ENCODE data around the gene TSKU. TPM values are rescaled to one million over a fixed set of nuclear protein-coding genes. Genes with fewer than 3 reads are reported as not detected.
"Not testable (repeated sequence)": the region's sequence is repeated elsewhere in the genome, so short reads cannot be mapped to it uniquely, and the experiment has no call there.

The TSKU gene
- total RNA-seq, 1 donor = 23.5 TPM

DNA sequence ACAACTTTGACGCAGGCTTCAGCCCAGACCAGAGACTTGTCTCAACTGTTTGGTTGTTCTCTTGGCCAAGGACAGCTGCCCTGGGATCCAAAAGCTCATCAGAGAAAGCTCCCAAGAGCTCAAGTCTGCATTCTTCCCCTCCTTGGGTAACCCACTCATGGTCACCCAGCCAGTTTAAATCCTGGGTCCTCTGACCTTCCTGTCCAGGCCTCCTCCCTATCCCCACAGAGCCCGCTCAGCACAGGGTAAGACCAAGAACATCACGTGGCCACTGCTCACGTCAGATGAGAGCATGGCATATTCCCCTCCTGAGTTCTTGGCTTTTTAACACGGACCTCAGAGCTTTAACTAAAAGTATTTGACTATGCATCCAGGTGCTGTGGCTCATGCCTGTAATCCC is 25.8 kb downstream of the TSKU start:
- H3K9me3 ChIP-seq (ENCODE audit: low read depth, low read length) = no peaks in the 10 kb centered on the region
- no peaks in the 10 kb centered on the region for H3K36me3 ChIP-seq (ENCODE audit: insufficient read depth, low read length)
- DNase-seq (ENCODE audit: insufficient read length, low spot score, missing footprints) = no peak
- no peak overlapping the region for H2AFZ ChIP-seq (ENCODE audit: low read length)
- no peak for TF ChIP-seq CTCF (IDR thresholded peaks at IDR 0.05; ENCODE audit: extremely low read depth, low read depth, low read length)
- no peak overlapping the region for H3K4me2 ChIP-seq (ENCODE audit: insufficient read depth, low read length)
- no peak overlapping the region for H3K4me3 ChIP-seq (ENCODE audit: insufficient read depth, low read length)
- H4K20me1 ChIP-seq (ENCODE audit: insufficient read depth, low read length) = no peaks in the 10 kb centered on the region
- H3K79me2 ChIP-seq (ENCODE audit: insufficient read depth, low read length) = no peaks in the 10 kb centered on the region
- H3K4me1 ChIP-seq (ENCODE audit: insufficient read depth, low read length) = peaks cover 15% of the 10 kb centered on the region
- no peak overlapping the region for H3K27ac ChIP-seq (ENCODE audit: low read depth, low read length)
- H3K27me3 ChIP-seq (ENCODE audit: insufficient read depth, low read length) = no peaks in the 10 kb centered on the region

GRCh38 chr11:76810151-76810853 is 27.1 kb downstream of the TSKU start:
- TF ChIP-seq CTCF (IDR thresholded peaks at IDR 0.05; ENCODE audit: extremely low read depth, low read depth, low read length) = peak; percentile 74
- peak overlapping the region; percentile 75 for H2AFZ ChIP-seq (ENCODE audit: low read length)

GRCh38 chr11:76811259-76811658 is 28.1 kb downstream of the TSKU start:
- Histone ChIP-seq H3K27me3 (ENCODE audit: insufficient read depth, low read length) (no peaks in the 10 kb centered on the region), H3K9me3 (ENCODE audit: low read depth, low read length) (no peaks in the 10 kb centered on the region), H3K4me3 (ENCODE audit: insufficient read depth, low read length) (no peak overlapping the region), H3K36me3 (ENCODE audit: insufficient read depth, low read length) (no peaks in the 10 kb centered on the region), H2AFZ (ENCODE audit: low read length) (no peak overlapping the region), H3K27ac (ENCODE audit: low read depth, low read length) (no peak overlapping the region), H3K4me2 (ENCODE audit: insufficient read depth, low read length) (no peak overlapping the region), H4K20me1 (ENCODE audit: insufficient read depth, low read length) (no peaks in the 10 kb centered on the region), H3K4me1 (ENCODE audit: insufficient read depth, low read length) (peaks cover 11% of the 10 kb centered on the region), H3K79me2 (ENCODE audit: insufficient read depth, low read length) (no peaks in the 10 kb centered on the region)
- DNase-seq (ENCODE audit: insufficient read length, low spot score, missing footprints) = no peak
- TF ChIP-seq CTCF (IDR thresholded peaks at IDR 0.05; ENCODE audit: extremely low read depth, low read depth, low read length) = no peak

More at GRCh38 chr11:76810151-76810853, 27.1 kb downstream of the TSKU start:
- H3K4me2 ChIP-seq (ENCODE audit: insufficient read depth, low read length) = peak overlapping the region; percentile 52
- DNase-seq (ENCODE audit: insufficient read length, low spot score, missing footprints) = peak; percentile 85
- H3K27ac ChIP-seq (ENCODE audit: low read depth, low read length) = no peak overlapping the region
- H3K4me1 ChIP-seq (ENCODE audit: insufficient read depth, low read length) = peaks cover 11% of the 10 kb centered on the region
- H3K9me3 ChIP-seq (ENCODE audit: low read depth, low read length) = no peaks in the 10 kb centered on the region
- H3K36me3 ChIP-seq (ENCODE audit: insufficient read depth, low read length) = no peaks in the 10 kb centered on the region
- H3K4me3 ChIP-seq (ENCODE audit: insufficient read depth, low read length) = no peak overlapping the region
- no peaks in the 10 kb centered on the region for H3K79me2 ChIP-seq (ENCODE audit: insufficient read depth, low read length)
- no peaks in the 10 kb centered on the region for H3K27me3 ChIP-seq (ENCODE audit: insufficient read depth, low read length)
- H4K20me1 ChIP-seq (ENCODE audit: insufficient read depth, low read length) = no peaks in the 10 kb centered on the region

GRCh38 chr11:76814414-76814813 is 31.3 kb downstream of the TSKU start:
- Histone ChIP-seq H3K4me2 (ENCODE audit: insufficient read depth, low read length) (no peak overlapping the region), H3K36me3 (ENCODE audit: insufficient read depth, low read length) (no peaks in the 10 kb centered on the region), H3K9me3 (ENCODE audit: low read depth, low read length) (no peaks in the 10 kb centered on the region), H4K20me1 (ENCODE audit: insufficient read depth, low read length) (no peaks in the 10 kb centered on the region), H2AFZ (ENCODE audit: low read length) (no peak overlapping the region), H3K27me3 (ENCODE audit: insufficient read depth, low read length) (no peaks in the 10 kb centered on the region), H3K27ac (ENCODE audit: low read depth, low read length) (no peak overlapping the region), H3K79me2 (ENCODE audit: insufficient read depth, low read length) (no peaks in the 10 kb centered on the region), H3K4me3 (ENCODE audit: insufficient read depth, low read length) (no peak overlapping the region), H3K4me1 (ENCODE audit: insufficient read depth, low read length) (peaks cover 3% of the 10 kb centered on the region)
- no peak for DNase-seq (ENCODE audit: insufficient read length, low spot score, missing footprints)
- TF ChIP-seq CTCF (IDR thresholded peaks at IDR 0.05; ENCODE audit: extremely low read depth, low read depth, low read length) = no peak

- H3K36me3 ChIP-seq (ENCODE audit: insufficient read depth, low read length); H2AFZ ChIP-seq (ENCODE audit: low read length); H3K79me2 ChIP-seq (ENCODE audit: insufficient read depth, low read length); H3K4me1 ChIP-seq (ENCODE audit: insufficient read depth, low read length); H4K20me1 ChIP-seq (ENCODE audit: insufficient read depth, low read length); H3K9me3 ChIP-seq (ENCODE audit: low read depth, low read length); H3K27ac ChIP-seq (ENCODE audit: low read depth, low read length); H3K4me2 ChIP-seq (ENCODE audit: insufficient read depth, low read length); H3K27me3 ChIP-seq (ENCODE audit: insufficient read depth, low read length); H3K4me3 ChIP-seq (ENCODE audit: insufficient read depth, low read length); DNase-seq (ENCODE audit: insufficient read length, low spot score, missing footprints): not testable (repeated sequence)
Measured at GRCh38 chr11:76815678-76816077, 32.5 kb downstream of the TSKU start.
